Measurements from ENCODE around the gene BCAP31. TPM values are rescaled to one million over a fixed set of nuclear protein-coding genes. Genes with fewer than 3 reads are reported as not detected.
A peak's percentile ranks its signal among the peaks of the same experiment; 100 is the strongest.

The BCAP31 gene
- total and polyA plus RNA-seq, 2 of the 13 experiments (the other 11 are each of a cell fraction or from before 2014, with no cell fraction given): 139 to 178 TPM

DNA sequence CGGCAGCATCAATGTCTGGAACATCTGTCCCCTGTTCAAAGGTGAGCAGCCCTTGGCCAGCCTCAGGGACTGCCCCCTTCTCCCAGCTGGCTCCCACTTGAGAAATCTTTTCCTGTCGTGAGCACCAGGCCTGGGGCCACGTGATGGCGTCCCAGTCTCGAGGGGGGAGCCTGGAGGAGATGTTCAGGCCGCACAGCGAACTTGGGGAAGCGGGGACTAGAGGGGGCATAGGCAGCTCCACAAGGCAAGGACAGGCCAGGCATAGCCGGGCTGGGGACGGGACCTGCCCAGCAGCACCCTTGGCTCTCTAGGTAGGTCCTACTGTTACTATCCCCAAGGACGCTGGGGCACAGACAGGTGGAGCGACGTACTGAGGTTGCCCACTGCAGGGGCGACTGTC is 33.7 kb downstream of the BCAP31 start:
- BruUV-seq (replicated peaks): no TSS peak
- DNase-seq (ENCODE audit: low spot score) (no peak), ATAC-seq (no peak), FAIRE-seq (no peak)
- no peak overlapping the region for H2AFZ ChIP-seq (ENCODE audit: low read length)
- TF ChIP-seq ZNF577 (CRISPR knock-in tag; IDR thresholded peaks at IDR 0.05; ENCODE audit: borderline replicate concordance, low read depth): no peak
- TF ChIP-seq BCL6 (CRISPR knock-in tag; IDR thresholded peaks at IDR 0.05): no peak
- TF ChIP-seq, protein P1, sequence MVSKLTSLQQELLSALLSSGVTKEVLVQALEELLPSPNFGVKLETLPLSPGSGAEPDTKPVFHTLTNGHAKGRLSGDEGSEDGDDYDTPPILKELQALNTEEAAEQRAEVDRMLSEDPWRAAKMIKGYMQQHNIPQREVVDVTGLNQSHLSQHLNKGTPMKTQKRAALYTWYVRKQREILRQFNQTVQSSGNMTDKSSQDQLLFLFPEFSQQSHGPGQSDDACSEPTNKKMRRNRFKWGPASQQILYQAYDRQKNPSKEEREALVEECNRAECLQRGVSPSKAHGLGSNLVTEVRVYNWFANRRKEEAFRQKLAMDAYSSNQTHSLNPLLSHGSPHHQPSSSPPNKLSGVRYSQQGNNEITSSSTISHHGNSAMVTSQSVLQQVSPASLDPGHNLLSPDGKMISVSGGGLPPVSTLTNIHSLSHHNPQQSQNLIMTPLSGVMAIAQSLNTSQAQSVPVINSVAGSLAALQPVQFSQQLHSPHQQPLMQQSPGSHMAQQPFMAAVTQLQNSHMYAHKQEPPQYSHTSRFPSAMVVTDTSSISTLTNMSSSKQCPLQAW (CRISPR knock-in tag; IDR thresholded peaks at IDR 0.05): 0 out of 2 replicates have a peak, but pooled peaks have one; percentile 9
- TF ChIP-seq ATRX (CRISPR knock-in tag; IDR thresholded peaks at IDR 0.05; ENCODE audit: borderline replicate concordance): no peak
- TF ChIP-seq RNF2 (conservative IDR thresholded peaks at IDR 0.05; ENCODE audit: low read depth): no peak
- TF ChIP-seq SATB2 (CRISPR knock-in tag; IDR thresholded peaks at IDR 0.05): no peak
- TF ChIP-seq KLF16 (CRISPR knock-in tag; IDR thresholded peaks at IDR 0.05): no peak
- TF ChIP-seq ZFP41 (CRISPR knock-in tag; IDR thresholded peaks at IDR 0.05; ENCODE audit: borderline replicate concordance): no peak
- TF ChIP-seq ZNF572 (CRISPR knock-in tag; IDR thresholded peaks at IDR 0.05): no peak
- TF ChIP-seq, protein P2, sequence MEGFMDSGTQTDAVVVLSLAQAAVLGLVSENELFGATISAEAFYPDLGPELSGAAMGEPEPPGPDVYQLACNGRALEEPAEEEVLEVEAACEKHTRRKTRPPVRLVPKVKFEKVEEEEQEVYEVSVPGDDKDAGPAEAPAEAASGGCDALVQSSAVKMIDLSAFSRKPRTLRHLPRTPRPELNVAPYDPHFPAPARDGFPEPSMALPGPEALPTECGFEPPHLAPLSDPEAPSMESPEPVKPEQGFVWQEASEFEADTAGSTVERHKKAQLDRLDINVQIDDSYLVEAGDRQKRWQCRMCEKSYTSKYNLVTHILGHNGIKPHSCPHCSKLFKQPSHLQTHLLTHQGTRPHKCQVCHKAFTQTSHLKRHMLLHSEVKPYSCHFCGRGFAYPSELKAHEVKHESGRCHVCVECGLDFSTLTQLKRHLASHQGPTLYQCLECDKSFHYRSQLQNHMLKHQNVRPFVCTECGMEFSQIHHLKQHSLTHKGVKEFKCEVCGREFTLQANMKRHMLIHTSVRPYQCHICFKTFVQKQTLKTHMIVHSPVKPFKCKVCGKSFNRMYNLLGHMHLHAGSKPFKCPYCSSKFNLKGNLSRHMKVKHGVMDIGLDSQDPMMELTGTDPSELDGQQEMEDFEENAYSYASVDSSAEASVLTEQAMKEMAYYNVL (CRISPR knock-in tag; IDR thresholded peaks at IDR 0.05; ENCODE audit: borderline replicate concordance): no peak
- TF ChIP-seq ZNF556 (CRISPR knock-in tag; IDR thresholded peaks at IDR 0.05; ENCODE audit: borderline replicate concordance): no peak
- no peak for TF ChIP-seq MIER3 (CRISPR knock-in tag; IDR thresholded peaks at IDR 0.05; ENCODE audit: borderline replicate concordance)
- peak; percentile 6; the same call in 1 of the 2 replicates for TF ChIP-seq POLR2AphosphoS5 (IDR thresholded peaks at IDR 0.05; ENCODE audit: low read depth, low read length)
- TF ChIP-seq RFXANK (CRISPR knock-in tag; IDR thresholded peaks at IDR 0.05): no peak
- TF ChIP-seq ZBTB21 (CRISPR knock-in tag; IDR thresholded peaks at IDR 0.05): no peak
- TF ChIP-seq ZNF597 (CRISPR knock-in tag; IDR thresholded peaks at IDR 0.05): no peak
- no peak for TF ChIP-seq SP1 (IDR thresholded peaks at IDR 0.05)
- TF ChIP-seq SP1 (CRISPR knock-in tag; IDR thresholded peaks at IDR 0.05): no peak
- peak; percentile 43 for TF ChIP-seq AGO1 (IDR thresholded peaks at IDR 0.05; ENCODE audit: low read depth, low read length, poor library complexity, severe bottlenecking)
- TF ChIP-seq NFE2 (CRISPR knock-in tag; IDR thresholded peaks at IDR 0.05): no peak
- no peak for TF ChIP-seq ARHGAP35 (CRISPR knock-in tag; IDR thresholded peaks at IDR 0.05; ENCODE audit: borderline replicate concordance)
- no peak for TF ChIP-seq ETV5 (CRISPR knock-in tag; IDR thresholded peaks at IDR 0.05; ENCODE audit: borderline replicate concordance)
- no peak for TF ChIP-seq ZSCAN25 (CRISPR knock-in tag; IDR thresholded peaks at IDR 0.05)
- no peak for TF ChIP-seq DNMT3B (CRISPR knock-in tag; conservative IDR thresholded peaks at IDR 0.05)
- in situ Hi-C loops (cut with HindIII; ENCODE audit: extremely low pct_ligation_motif_present, low pct_unique_long_range_greater_than_20kb) (no loop called here), intact Hi-C loops (cut with micrococcal nuclease; ENCODE audit: unreplicated experiment) (no loop called here)
- POLR2A ChIA-PET: no interaction called here
- peaks cover 22% of the 10 kb centered on the region for H4K20me1 ChIP-seq (ENCODE audit: insufficient read depth, low read length)
- CTCF ChIA-PET (ENCODE audit: low intra/inter-chr PET ratio, low total read pairs): no interaction called here
- H3K36me3 ChIP-seq (replicated peaks in 1 of 2; ENCODE audit: control insufficient read depth in 1 of 2, insufficient read depth in 2 of 2, low read length in 2 of 2): peaks cover 0 to 3% of the 10 kb centered on the region in 2 experiments; a peak in 2 of 5 replicates
- no peak overlapping the region for H3K27ac ChIP-seq (ENCODE audit: extremely low read length, insufficient read depth, low read length)
- H3K27me3 ChIP-seq (ENCODE audit: control insufficient read depth in 1 of 2, insufficient read depth in 2 of 2, low read length in 2 of 2): no peaks in the 10 kb centered on the region
- 40% methylated on average over 1 of the region's 14 CpGs for WGBS (ENCODE audit: low lambda C conversion rate)
- H3K4me2 ChIP-seq (ENCODE audit: low read depth, low read length): peak overlapping the region; percentile 75
- H3K79me2 ChIP-seq (ENCODE audit: insufficient read depth, low read length): peaks cover 18% of the 10 kb centered on the region
- peak overlapping the region in 2 of 3 experiments; percentile 68 to 74; a peak in 4 of 6 replicates for H3K4me3 ChIP-seq (replicated peaks in 1 of 3; ENCODE audit: insufficient read depth in 1 of 3, low read depth in 2 of 3, low read length in 3 of 3)
- peak overlapping the region; percentile 64; the same call in 1 of the 2 replicates for H3K9ac ChIP-seq (ENCODE audit: insufficient read depth, low read depth, low read length)
- peaks cover 24% of the 10 kb centered on the region; the same call in 1 of the 2 replicates for H3K4me1 ChIP-seq (ENCODE audit: insufficient read depth, low read length)
- no peaks in the 10 kb centered on the region for H3K9me3 ChIP-seq (ENCODE audit: low read length)

All from HepG2 (cell line).